GM18867 (cell line): ENCODE data around the gene RPH3AL.
"Not testable (repeated sequence)": the region's sequence is repeated elsewhere in the genome, so short reads cannot be mapped to it uniquely, and the experiment has no call there.

ENCODE experiments used
- ATAC-seq: cut with Tn5 transposase; IDR thresholded peaks from one replicate; pipeline ENCODE4 v1.9.1; 2021; ENCODE audit warnings: mild to moderate bottlenecking, moderate library complexity; ENCODE audit not compliant: unreplicated experiment

Gene RPH3AL

DNA sequence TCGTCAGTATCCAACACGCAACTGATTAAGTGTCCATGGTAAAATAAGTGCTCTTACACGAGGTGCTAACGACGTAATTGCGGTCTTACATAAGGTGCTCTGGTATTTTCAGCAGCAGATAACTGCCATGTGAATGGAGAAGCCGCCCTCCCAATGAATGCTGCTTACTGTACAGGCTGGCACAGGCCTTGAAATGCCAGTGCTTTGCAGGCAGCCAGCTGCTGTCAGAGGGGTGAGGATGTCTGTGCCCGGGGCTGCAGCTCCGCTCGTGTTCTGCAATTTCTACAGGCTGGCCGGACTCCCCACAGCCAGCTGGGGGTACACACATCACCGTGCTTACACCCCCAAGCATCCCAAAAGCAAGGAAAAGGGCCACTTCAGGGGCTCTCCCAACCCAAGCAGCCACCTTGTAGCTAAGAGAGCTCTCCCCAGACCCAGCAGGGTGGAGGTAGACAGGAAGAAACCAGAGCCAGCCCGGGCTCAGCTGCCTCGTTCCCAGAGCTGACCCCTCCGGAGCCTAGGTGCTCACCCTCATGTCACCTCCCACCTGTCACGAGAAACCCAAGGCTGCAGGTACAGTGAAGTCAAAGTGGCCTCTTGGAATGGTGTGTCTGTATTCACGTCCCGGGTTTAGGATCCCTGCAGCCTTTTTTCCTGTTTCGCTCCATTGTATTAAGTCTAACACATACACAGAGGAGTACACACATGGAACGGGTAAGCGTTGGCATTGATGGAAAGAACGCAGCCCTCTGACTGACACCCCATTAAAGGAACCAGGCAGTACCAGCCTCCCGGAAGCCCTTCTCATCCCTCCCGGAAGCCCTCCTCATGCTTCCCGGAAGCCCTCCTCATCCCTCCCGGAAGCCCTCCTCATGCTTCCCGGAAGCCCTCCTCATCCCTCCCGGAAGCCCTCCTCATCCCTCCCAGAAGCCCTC, 27.2 kb upstream of the RPH3AL start:
- no peak for ATAC-seq

DNA sequence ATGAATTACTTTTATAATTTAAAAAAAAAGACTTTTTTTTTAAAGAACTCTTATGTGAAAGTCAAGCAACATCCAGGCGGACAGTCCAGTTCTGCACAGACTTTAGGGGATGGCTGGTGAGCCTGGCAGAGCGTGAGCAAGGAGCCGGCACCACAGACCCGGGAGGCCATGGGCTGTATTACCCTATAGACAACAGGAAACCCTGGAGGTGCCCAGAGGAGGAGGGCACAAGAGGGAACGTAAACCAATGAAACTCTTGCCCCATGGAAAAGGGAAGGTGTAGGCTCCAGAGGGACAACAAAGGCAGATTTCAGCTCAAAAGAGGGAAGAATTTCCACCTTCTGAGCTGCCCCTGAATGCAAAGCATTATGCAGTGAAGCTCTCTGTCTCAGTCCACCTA, 25.5 kb upstream of the RPH3AL start:
- ATAC-seq = no peak

DNA sequence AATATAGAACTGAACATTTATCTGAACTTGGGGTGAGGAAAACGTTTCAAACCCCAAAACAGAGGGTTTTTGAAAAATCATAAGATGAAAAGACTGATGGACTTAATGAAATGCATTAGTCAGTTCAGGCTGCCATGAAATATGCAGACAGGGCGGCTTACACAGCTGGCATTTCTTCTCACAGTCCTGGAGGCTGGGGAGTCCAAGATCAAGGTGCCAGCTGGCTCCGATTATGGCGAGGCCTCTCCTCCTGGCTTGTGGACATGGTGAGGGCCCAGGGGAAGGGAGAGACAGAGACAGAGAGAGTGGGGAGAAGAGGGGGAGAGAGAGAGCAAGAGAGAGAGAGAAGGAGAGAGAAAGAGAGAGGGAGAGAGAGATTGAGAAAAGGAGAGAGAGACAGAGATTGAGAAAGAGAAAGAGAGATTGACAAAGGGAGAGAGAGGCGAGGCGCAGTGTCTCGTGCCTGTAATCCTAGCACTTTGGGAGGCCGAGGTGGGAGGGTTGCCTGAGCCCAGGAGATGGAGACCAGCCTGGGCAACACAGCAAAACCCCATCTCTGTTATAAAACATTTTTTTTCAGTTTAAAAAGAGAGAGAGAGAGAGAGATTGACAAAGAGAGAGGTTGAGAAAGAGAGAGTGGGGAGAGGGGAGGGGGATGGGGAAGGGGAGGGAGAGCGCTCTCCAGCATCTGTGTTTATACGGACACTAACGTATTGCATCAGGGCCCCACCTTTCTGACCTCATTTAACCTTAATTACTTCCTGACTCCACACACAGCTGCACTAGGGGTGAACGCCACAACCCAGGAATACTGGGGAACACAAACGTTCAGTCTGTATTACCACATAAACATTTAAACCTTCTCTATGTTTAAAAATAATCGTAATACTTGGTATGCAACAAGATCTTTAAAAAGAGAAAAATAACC, 24.6 kb upstream of the RPH3AL start:
- ATAC-seq = no peak

DNA sequence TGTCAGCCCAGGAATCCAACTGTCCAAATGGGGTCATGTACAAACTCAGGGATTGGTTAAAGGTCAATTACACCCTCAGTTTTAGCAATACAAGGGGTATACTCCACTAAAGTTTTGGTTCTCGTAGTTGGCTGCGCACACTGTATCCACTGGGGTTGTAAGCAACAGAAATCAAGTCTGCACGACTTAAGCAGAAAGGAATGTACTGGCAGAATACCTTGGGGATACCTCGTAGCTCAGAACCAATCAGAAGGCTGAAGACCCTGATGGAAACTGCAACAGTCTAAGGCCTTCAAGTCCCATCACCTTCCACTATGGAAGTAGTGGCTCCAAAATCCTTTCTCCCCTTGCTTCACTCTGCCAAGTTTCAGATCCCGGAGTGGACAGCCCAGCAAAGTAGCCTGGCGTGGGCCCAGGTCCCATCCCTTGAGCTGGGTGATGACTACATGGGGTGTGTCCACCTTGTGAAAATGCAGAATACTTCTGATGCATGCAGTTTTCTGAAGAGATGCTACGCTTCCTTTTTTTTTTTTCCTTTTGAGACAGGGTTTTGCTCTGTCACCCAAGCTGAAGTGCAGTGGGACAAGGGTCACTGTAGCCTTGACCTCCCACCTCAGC, 21.1 kb upstream of the RPH3AL start:
- no peak for ATAC-seq

DNA sequence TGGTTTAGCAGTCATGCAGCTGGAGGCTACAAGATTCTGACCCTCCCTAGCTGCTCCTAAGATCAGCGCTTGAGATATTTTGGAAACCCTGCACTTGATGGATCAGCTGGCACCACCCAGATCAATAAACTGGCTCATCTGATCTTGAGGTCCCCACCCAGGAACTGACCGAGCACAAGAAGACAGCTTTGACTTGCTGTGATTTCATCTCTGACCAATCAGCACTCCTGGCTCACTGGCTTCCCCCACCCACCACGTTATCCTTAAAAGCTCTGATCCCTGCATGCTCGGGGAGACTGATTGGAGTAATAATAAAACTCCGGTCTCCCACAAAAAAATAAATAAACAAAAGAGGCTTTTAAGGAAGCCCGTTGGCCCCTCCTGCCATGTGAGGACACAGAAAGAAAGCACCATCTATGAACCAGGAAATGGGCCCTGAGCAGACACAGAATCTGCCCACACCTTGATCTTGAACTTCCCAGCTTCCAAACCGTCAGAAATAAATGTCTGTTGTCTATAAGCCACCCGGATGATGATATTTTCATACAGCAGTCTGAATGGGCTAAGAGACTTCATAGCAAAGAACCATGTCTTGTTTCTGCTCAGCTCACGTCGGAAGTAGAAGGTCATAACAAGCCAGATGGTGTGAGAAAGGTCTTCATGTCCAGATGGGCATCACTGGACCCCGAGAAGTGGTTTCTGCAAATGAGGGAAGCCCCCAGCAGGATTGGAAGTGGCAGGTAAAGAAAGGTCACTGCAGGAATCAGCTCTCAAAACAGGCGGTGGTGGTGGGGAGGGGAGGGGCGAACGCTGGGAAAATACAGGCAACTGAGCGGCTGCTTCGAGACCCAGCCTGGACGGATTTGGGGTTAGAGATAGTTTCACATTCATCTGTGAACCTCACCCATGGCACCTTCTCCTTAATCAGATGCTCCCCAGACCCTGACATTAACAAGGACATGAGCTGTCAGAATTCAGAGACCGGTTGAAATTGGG, 19.8 kb upstream of the RPH3AL start:
- no peak for ATAC-seq

DNA sequence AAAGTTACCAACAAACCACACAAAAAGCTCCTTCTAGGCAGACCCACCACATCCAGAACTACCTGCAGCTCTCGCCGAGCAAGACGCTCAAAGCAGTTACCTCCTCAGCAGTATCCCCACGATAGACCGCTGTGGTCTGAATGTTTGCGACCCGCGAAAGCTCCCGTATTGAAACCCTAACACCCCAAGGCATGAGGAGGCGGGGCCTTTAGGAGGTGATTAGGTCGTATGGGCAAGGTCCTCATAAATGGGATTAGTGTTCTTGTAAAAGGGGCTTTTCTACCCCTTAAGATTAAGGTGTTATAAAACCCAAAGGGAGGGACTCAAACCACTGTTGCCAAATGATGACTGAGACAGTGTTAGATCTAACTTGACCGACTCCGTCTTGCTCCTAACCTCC, 19.0 kb upstream of the RPH3AL start:
- no peak for ATAC-seq

DNA sequence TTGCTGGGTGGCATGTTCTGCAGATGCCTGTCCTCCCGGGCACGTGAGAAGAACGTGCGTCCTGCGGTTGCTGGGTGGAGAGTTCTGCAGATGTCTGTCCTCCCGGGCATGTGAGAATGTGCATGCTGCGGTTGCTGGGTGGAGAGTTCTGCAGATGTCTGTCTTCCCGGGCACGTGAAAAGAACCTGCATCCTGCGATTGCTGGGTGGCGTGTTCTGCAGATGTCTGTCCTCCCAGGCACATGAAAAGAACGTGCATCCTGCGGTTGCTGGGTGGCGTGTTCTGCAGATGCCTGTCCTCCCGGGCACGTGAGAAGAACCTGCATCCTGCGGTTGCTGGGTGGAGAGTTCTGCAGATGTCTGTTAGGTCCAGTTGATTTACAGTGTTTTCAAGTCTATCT, 15.0 kb upstream of the RPH3AL start:
- not testable (repeated sequence) for ATAC-seq

DNA sequence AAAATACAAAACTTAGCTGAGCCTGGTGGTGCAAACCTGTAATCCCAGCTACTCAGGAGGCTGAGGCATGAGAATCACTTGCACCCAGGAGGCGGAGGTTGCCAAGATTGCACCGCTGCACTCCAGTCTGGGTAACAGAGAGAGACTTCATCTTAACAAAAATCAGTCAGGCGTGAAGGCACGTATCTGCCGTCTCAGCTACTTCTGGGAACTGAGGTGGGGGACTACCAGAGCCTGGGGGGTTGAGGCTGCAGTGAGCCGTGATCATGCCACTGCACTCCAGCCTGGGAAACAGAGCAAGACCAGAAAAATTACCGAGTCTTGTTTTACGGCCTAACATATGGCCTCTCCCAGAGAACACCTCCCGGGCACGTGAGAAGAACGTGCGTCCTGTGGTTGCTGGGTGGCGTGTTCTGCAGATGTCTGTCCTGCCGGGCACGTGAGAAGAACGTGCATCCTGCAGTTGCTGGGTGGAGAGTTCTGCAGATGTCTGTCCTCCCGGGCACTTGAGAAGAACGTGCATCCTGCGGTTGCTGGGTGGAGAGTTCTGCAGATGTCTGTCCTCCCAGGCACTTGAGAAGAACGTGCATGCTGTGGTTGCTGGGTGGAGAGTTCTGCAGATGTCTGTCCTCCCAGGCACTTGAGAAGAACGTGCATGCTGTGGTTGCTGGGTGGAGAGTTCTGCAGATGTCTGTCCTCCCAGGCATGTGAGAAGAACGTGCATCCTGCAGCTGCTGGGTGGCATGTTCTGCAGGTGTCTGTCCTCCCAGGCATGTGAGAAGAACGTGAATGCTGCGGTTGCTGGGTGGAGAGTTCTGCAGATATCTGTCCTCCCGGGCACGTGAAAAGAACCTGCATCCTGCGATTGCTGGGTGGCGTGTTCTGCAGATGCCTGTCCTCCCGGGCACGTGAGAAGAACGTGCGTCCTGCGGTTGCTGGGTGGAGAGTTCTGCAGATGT, 14.3 kb upstream of the RPH3AL start:
- ATAC-seq = not testable (repeated sequence)

DNA sequence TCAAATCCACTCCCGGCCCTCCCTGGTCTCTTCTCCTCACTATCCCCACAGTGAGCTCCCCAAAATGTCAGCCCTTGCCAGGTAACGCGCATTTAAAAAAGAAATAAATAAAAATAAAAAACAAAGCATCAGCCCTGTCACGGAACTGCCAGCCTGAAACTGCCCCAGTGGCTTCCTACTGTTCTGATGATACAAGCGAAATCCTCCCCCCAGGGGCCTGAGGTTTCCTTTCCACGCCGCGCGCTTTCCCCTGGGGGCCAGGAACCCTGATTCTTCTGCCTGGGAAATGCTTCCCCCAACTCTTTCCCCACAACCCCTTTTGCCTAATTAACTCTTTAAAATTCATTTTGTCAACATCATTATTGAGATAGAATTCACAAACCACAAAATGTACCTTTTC, 12.2 kb upstream of the RPH3AL start:
- ATAC-seq = no peak

DNA sequence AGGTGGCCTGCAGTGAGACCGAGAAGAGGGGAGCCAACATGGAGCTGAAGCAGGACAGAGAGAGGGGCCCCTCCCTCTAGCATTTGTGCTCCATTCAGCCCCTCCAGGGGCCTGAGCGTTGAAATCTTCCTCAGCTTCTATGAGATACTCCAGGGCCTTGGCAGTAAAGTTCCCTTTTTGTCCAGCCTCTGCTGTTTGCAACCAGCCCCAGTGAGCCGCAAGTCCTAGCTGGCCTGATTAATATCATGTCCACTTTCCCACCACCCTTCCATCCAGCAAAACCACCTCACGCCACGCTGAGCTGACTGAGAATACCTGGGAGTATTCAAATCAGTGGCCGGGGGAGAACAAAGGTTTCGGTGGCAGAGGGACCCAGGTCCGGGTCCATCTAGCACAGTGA, 11.7 kb upstream of the RPH3AL start:
- ATAC-seq = no peak

DNA sequence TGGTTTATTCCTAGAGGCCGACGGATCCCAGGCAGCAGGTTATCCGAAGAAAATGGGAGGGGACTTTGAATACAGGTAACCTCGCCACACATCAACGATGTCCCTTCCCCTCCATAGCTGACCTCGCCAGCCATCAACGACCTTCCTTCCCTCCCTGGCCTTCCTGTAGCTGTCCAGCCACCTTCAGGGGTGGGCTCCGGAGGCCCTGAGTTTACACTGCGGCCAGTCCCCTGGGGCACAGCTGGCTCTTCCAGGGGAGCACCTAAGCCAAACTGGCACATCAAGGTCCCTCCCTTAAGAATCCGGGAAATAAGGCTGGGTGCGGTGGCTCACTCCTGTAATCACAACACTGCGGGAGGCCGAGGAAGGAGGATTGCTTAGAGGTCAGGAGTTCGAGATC, 10.1 kb upstream of the RPH3AL start:
- no peak for ATAC-seq

DNA sequence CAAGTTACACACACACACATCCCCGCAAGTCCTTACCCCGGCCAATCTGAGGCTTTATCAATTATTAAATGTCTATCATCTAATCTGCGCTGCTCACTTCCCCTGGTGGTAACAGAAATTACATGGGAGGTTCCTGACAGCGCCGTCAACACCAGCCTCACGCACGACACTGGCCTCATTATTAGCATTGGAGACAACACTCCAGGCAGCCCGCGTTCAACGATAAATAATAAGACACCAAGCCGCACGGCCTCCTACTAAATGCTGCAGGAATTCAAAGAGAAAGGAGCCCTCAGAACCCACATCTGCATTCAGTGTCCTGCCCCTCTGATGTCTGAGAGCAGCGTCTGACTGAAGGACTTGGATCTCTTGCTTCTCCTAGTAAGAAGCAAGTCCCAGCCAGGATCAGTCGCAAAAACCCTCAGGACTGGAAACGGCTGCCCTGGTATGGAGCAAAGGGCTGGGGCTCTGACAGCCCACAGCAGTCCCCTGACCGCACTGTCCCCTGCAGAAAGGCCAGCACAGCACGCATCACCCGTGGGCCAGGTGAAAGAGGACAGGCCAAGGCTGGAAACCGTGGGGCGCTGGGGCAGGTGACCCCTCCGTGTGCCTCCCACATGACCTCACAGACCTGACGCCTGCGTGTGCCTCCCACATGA, 7.6 kb upstream of the RPH3AL start:
- no peak for ATAC-seq

DNA sequence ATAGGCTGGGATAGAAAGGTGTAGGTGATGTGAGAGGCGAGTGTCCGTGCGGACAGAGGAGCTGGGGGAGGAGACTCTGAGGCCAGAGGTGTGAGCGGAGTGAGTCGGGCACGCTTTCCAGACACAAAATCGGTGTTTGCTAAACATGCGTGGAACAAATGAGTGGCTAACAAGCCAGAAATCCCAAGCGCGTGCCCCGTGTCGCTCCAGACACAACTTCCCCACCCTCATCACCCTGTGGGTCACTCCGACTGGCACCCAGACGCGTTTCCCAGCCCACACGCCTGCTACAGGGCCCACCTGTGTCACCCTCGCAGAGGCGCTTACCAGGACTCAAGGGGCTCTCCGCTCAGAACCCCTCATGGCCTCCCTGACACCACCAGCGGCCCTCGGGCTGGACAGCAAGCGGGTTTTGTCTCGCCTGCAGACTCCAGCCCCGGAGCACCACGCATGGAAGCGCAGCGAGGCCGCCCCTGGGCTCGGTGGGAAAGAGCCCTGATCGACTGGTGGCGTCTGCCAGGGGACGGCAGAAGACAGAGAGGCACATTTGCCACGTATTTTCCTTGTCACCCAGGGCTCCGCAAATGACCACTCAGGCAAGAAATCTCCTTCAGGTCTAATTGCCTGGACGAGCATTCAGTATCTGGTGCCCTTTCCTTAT, 6.0 kb upstream of the RPH3AL start:
- no peak for ATAC-seq

DNA sequence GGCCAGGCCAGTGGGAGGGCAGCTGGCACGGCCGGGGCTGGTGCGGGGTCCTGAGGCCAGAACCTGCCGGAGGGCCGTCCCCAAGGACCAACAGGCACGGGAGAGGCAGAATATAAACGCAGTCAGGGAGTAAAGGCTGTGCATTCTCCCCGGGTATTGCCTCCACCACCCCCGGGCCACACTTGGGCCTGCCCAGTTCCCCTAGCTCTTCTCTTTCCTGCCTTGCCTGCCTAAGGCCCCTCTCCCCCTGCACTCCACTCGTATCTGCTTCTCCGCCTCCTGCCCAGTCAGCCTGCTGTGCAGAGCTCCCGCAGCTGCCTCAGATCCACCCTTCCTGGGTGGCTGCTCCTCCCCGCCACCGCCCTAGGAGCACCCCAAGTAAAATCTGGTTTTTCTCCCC, 5.0 kb upstream of the RPH3AL start:
- ATAC-seq = no peak

DNA sequence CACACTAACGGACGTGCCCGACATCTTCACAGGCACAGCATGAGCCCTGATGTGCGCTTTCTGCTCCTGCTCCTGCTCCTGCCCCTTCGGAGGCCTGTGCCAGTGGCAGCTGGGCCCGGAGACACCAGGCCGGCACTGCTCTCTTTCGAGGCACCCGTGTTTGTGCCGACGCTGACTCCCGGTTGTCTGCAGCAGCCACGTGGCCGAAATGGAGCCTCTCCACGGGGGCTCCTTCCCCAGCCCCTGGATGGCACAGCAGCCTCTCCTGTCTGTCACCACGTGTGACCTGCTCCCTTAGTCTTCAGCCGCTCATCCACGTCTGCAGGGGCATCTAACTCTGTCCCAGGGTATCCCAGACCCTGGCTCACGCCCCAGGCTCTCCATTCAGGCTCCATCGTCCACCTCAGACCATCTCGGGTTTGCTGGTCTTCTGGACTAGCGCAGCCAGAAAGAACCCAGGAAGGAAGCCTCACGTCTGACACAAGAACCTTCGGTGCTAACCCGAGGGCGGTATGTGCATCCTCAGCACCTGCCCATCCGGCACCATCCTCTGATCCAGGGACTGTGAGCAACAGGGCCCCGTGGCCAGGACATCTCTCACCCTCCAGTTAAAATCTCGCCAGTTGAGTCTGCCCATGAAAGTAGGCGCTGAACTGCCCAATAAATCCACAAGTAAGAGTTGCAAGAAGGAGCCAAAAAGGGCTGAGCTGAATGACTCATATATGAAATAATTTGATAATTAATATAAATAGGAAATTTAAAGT, 4.2 kb upstream of the RPH3AL start:
- no peak for ATAC-seq

DNA sequence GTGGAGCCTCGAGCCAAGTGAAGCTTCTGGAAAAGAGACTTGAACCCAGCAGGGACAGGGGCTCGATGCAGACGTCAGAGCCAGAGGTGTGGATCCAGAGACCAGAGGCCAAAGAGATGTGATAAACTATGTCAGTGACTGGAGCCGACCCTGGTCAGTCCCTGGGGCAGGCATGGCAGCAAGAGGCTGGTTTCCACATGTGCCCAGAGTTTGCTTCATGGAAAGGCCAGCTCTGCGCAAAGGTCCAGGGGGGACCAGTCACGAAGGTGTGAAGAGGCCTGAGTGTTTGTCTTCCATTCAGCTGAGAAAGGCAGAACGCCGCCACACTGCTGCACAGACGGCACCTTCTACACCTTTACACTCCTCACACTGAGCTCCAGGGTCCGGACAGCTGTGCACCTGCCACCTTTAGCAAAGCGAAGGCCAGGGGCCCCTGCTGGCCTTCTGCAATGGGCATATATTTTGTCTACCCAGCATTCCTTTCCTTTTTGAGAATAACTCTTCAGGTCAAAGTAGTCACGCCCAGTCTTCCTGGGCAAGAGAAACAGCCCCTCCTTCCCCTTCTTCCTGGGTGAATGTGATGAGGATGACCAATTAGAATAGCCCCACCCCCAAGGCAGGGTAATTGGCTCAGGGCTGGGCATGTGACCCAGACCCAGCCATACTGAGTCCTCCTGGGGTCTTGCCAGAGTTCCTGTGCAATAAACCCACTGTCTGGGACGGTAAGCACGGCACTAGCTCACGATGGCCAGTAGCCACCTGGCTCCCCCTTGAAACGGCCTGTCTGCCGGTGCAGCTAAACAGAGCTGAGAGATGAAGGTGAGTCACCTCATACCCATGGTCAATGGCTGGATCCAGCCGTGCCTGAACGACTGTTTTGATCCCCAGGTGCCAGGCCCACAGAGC, 2.3 kb upstream of the RPH3AL start:
- no peak for ATAC-seq
